Sigmoid colon (tissue), 4 donors: ENCODE data around the gene NMUR1.

Experiments used
- EP300 ChIP-seq, 4 donors: sonication (generic); formaldehyde crosslinking; IDR thresholded peaks; one replicate each; pipeline ENCODE4 v1.6.1; 2017; ENCODE audit warnings: antibody characterized with exemption in 4 of 4
- POLR2A ChIP-seq, 2 donors: fragments of 450-650 bp; IDR thresholded peaks; one replicate each; pipeline ENCODE4 v1.6.1; 2016; ENCODE audit warnings: antibody characterized with exemption in 2 of 2, mild to moderate bottlenecking in 2 of 2, moderate library complexity in 2 of 2
- TF ChIP-seq, protein P1 (sequence below), 4 experiments: fragments of 450-650 bp in 3 of 4; fragments of 200-600 bp in 1 of 4; IDR thresholded peaks; one replicate each; pipeline ENCODE4 v1.5.1; 2016 to 2019; ENCODE audit warnings: antibody characterized with exemption in 4 of 4, mild to moderate bottlenecking in 3 of 4, moderate library complexity in 2 of 4

DNA sequence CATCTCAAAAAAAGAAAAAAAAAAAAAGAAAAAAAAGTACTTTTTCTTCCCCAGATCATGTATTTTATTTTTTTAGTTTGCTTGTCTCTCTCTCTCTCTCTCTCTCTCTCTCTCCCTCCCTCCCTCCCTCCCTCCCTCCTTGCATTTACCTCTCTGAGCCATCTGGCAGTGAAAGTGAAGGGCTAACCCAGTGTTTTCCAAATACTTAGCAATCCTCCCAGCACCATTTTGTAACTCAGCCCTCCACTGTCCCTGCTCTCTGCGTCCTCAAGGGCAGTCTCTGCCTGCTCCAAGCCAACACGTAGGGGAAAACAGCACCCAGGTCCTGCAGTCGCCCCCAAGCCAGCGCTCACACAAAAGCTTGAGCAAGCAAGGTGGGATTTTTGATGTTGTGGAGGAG is 42.9 kb upstream of the NMUR1 start:
- TF ChIP-seq, protein P1, sequence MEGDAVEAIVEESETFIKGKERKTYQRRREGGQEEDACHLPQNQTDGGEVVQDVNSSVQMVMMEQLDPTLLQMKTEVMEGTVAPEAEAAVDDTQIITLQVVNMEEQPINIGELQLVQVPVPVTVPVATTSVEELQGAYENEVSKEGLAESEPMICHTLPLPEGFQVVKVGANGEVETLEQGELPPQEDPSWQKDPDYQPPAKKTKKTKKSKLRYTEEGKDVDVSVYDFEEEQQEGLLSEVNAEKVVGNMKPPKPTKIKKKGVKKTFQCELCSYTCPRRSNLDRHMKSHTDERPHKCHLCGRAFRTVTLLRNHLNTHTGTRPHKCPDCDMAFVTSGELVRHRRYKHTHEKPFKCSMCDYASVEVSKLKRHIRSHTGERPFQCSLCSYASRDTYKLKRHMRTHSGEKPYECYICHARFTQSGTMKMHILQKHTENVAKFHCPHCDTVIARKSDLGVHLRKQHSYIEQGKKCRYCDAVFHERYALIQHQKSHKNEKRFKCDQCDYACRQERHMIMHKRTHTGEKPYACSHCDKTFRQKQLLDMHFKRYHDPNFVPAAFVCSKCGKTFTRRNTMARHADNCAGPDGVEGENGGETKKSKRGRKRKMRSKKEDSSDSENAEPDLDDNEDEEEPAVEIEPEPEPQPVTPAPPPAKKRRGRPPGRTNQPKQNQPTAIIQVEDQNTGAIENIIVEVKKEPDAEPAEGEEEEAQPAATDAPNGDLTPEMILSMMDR (IDR thresholded peaks at IDR 0.05), result no peak
- TF ChIP-seq POLR2A (IDR thresholded peaks at IDR 0.05) (no peak), EP300 (IDR thresholded peaks at IDR 0.05) (no peak)
